Fibroblast of the aortic adventitia (primary cell): ENCODE data around the gene MORC3. TPM values are rescaled to one million over a fixed set of nuclear protein-coding genes. Genes with fewer than 3 reads are reported as not detected.
"Not testable (repeated sequence)": the region's sequence is repeated elsewhere in the genome, so short reads cannot be mapped to it uniquely, and the experiment has no call there.

ENCODE experiments used
- DNase-seq: peaks from one replicate; pipeline ENCODE4 v3.0.0-alpha.2; 2010; ENCODE audit warnings: low read depth
- H3K4me3 ChIP-seq: 2 replicates; pipeline ENCODE4 v1.5.1; 2011; ENCODE audit warnings: low read depth, mild to moderate bottlenecking, control low read depth, low read length, moderate library complexity
- CTCF ChIP-seq: IDR thresholded peaks from 2 replicates; pipeline ENCODE4 v1.5.1; 2011; ENCODE audit warnings: mild to moderate bottlenecking, low read length, control low read depth, inconsistent platforms; ENCODE audit not compliant: insufficient read depth
- total RNA-seq: library from RNA; depleted of rRNA; stranded (reverse); fragments of >200 nt; gene quantifications from 2 replicates; pipeline ENCODE4 v1.2.3, GENCODE V29; 2012; ENCODE audit warnings: low replicate concordance

Gene MORC3
- total RNA-seq, 1 donor, result 38.1 TPM

- no peak for DNase-seq
- TF ChIP-seq CTCF, result no peak
- H3K4me3 ChIP-seq, result no peak overlapping the region
Observed at GRCh38 chr21:36396971-36397370, 77.0 kb downstream of the MORC3 start.

- no peak for TF ChIP-seq CTCF
- no peak overlapping the region for H3K4me3 ChIP-seq
- no peak for DNase-seq
Observed at GRCh38 chr21:36397606-36398005, 77.6 kb downstream of the MORC3 start.

- H3K4me3 ChIP-seq, DNase-seq: not testable (repeated sequence)
Observed at GRCh38 chr21:36399736-36400135, 79.7 kb downstream of the MORC3 start.

- no peak for TF ChIP-seq CTCF
- DNase-seq, result no peak
- no peak overlapping the region for H3K4me3 ChIP-seq
Observed at GRCh38 chr21:36400719-36401118, 80.7 kb downstream of the MORC3 start.

GRCh38 chr21:36402339-36402738, 82.3 kb downstream of the MORC3 start:
- TF ChIP-seq CTCF, result no peak
- no peak for DNase-seq
- H3K4me3 ChIP-seq, result no peak overlapping the region

GRCh38 chr21:36403713-36404112, 83.7 kb downstream of the MORC3 start:
- H3K4me3 ChIP-seq, result no peak overlapping the region
- no peak for DNase-seq
- TF ChIP-seq CTCF, result no peak

- no peak for DNase-seq
- H3K4me3 ChIP-seq, result no peak overlapping the region
- TF ChIP-seq CTCF, result no peak
Observed at GRCh38 chr21:36408568-36408967, 88.6 kb downstream of the MORC3 start.

- TF ChIP-seq CTCF, result no peak
- no peak for DNase-seq
- no peak overlapping the region for H3K4me3 ChIP-seq
Observed at GRCh38 chr21:36411301-36411700, 91.3 kb downstream of the MORC3 start.
